Activated T-helper 2 cell treated with anti-CD3 and anti-CD28 coated beads, Interferon-gamma antibody, Interleukin-2, Interleukin-4, amounts not matched to agents 10 μg/mL and 5 μg/mL and 100 μg/mL, durations not matched to agents 14 hours and 24 hours and 36 hours (primary cell): ENCODE results near the gene FMN2. TPM values are rescaled to one million over a fixed set of nuclear protein-coding genes. Genes with fewer than 3 reads are reported as not detected.
"Not testable (repeated sequence)": the region's sequence is repeated elsewhere in the genome, so short reads cannot be mapped to it uniquely, and the experiment has no call there.

Experiments
- DNase-seq: peaks from one replicate; pipeline ENCODE4 v3.0.0; 2021; ENCODE audit warnings: low spot score
- H3K27ac Mint-ChIP-seq: one replicate; pipeline ENCODE4 v1.8.0; 2021; ENCODE audit warnings: mixed read lengths
- H3K27me3 Mint-ChIP-seq: one replicate; pipeline ENCODE4 v1.8.0; 2021; ENCODE audit warnings: low read depth, mixed read lengths
- H3K36me3 Mint-ChIP-seq: one replicate; pipeline ENCODE4 v1.8.0; 2021; ENCODE audit warnings: low read depth, mixed read lengths
- H3K4me1 Mint-ChIP-seq: one replicate; pipeline ENCODE4 v1.8.0; 2021; ENCODE audit warnings: low read depth, mixed read lengths
- H3K4me3 Mint-ChIP-seq: one replicate; pipeline ENCODE4 v1.8.0; 2021; ENCODE audit warnings: low read depth, mild to moderate bottlenecking, moderate library complexity, mixed read lengths
- H3K9me3 Mint-ChIP-seq: one replicate; pipeline ENCODE4 v1.8.0; 2021; ENCODE audit warnings: mixed read lengths
- intact Hi-C: fragments of 100-400 bp; cut with micrococcal nuclease; formaldehyde crosslinking; loops from one replicate; pipeline ENCODE4 v1.15.1; 2023
- total RNA-seq: library from RNA; stranded (reverse); gene quantifications from 2 replicates; pipeline ENCODE4 v1.2.3, GENCODE V29; 2022

Gene FMN2
- total RNA-seq, 1 donor from 2014 or later, result not detected

- no peak overlapping the region for H3K4me3 Mint-ChIP-seq
- H3K9me3 Mint-ChIP-seq, result peaks cover 4% of the 10 kb centered on the region
- no peaks in the 10 kb centered on the region for H3K36me3 Mint-ChIP-seq
- DNase-seq, result no peak
- H3K27me3 Mint-ChIP-seq, result no peaks in the 10 kb centered on the region
- H3K27ac Mint-ChIP-seq, result no peak overlapping the region
- H3K4me1 Mint-ChIP-seq, result no peaks in the 10 kb centered on the region
- intact Hi-C loops, result no loop called here
Measured at GRCh38 chr1:240169188-240169587, 77.5 kb downstream of the FMN2 start.

- H3K27me3 Mint-ChIP-seq, result no peaks in the 10 kb centered on the region
- no peaks in the 10 kb centered on the region for H3K9me3 Mint-ChIP-seq
- no peak overlapping the region for H3K27ac Mint-ChIP-seq
- intact Hi-C loops, result no loop called here
- no peak overlapping the region for H3K4me3 Mint-ChIP-seq
- H3K36me3 Mint-ChIP-seq, result no peaks in the 10 kb centered on the region
- no peaks in the 10 kb centered on the region for H3K4me1 Mint-ChIP-seq
- no peak for DNase-seq
Measured at GRCh38 chr1:240170266-240170665, 78.6 kb downstream of the FMN2 start.

GRCh38 chr1:240170806-240171205, 79.1 kb downstream of the FMN2 start:
- H3K4me3 Mint-ChIP-seq, result no peak overlapping the region
- H3K27ac Mint-ChIP-seq, result no peak overlapping the region
- no peak for DNase-seq
- no peaks in the 10 kb centered on the region for H3K27me3 Mint-ChIP-seq
- intact Hi-C loops, result no loop called here
- no peaks in the 10 kb centered on the region for H3K36me3 Mint-ChIP-seq
- H3K9me3 Mint-ChIP-seq, result no peaks in the 10 kb centered on the region
- no peaks in the 10 kb centered on the region for H3K4me1 Mint-ChIP-seq

GRCh38 chr1:240171907-240172306, 80.2 kb downstream of the FMN2 start:
- Mint-ChIP-seq H3K27ac (no peak overlapping the region), H3K27me3 (no peaks in the 10 kb centered on the region), H3K4me3 (no peak overlapping the region), H3K4me1 (no peaks in the 10 kb centered on the region), H3K36me3 (no peaks in the 10 kb centered on the region), H3K9me3 (no peaks in the 10 kb centered on the region)
- no peak for DNase-seq
- intact Hi-C loops, result no loop called here

- intact Hi-C loops, result no loop called here
- H3K36me3 Mint-ChIP-seq, result no peaks in the 10 kb centered on the region
- H3K4me3 Mint-ChIP-seq, result no peak overlapping the region
Measured at GRCh38 chr1:240173836-240174235, 82.2 kb downstream of the FMN2 start.

GRCh38 chr1:240174734-240175133, 83.1 kb downstream of the FMN2 start:
- H3K4me3 Mint-ChIP-seq, result no peak overlapping the region
- no peaks in the 10 kb centered on the region for H3K36me3 Mint-ChIP-seq
- no peaks in the 10 kb centered on the region for H3K9me3 Mint-ChIP-seq
- H3K4me1 Mint-ChIP-seq, result peaks cover 2% of the 10 kb centered on the region
- intact Hi-C loops, result no loop called here
- no peak overlapping the region for H3K27ac Mint-ChIP-seq
- H3K27me3 Mint-ChIP-seq, result no peaks in the 10 kb centered on the region
- DNase-seq, result no peak

More at GRCh38 chr1:240173836-240174235, 82.2 kb downstream of the FMN2 start:
- Mint-ChIP-seq H3K27ac (no peak overlapping the region), H3K27me3 (no peaks in the 10 kb centered on the region), H3K4me1 (no peaks in the 10 kb centered on the region), H3K9me3 (no peaks in the 10 kb centered on the region)
- DNase-seq, result no peak

- no peaks in the 10 kb centered on the region for H3K27me3 Mint-ChIP-seq
- H3K4me3 Mint-ChIP-seq, result no peak overlapping the region
- H3K9me3 Mint-ChIP-seq, result no peaks in the 10 kb centered on the region
- H3K36me3 Mint-ChIP-seq, result no peaks in the 10 kb centered on the region
- DNase-seq, result no peak
- intact Hi-C loops, result no loop called here
- H3K27ac Mint-ChIP-seq, result no peak overlapping the region
- peaks cover 2% of the 10 kb centered on the region for H3K4me1 Mint-ChIP-seq
Measured at GRCh38 chr1:240178366-240178765, 86.7 kb downstream of the FMN2 start.

GRCh38 chr1:240184682-240185081, 93.0 kb downstream of the FMN2 start:
- H3K4me3 Mint-ChIP-seq, intact Hi-C loops, H3K27me3 Mint-ChIP-seq, H3K9me3 Mint-ChIP-seq, H3K27ac Mint-ChIP-seq, DNase-seq, H3K36me3 Mint-ChIP-seq, H3K4me1 Mint-ChIP-seq: not testable (repeated sequence)

- DNase-seq, result no peak
- Mint-ChIP-seq H3K27me3 (peaks cover 2% of the 10 kb centered on the region), H3K4me1 (peaks cover 2% of the 10 kb centered on the region), H3K9me3 (no peaks in the 10 kb centered on the region), H3K27ac (no peak overlapping the region), H3K4me3 (no peak overlapping the region), H3K36me3 (no peaks in the 10 kb centered on the region)
- intact Hi-C loops, result no loop called here
Measured at GRCh38 chr1:240188139-240188538, 96.5 kb downstream of the FMN2 start.

GRCh38 chr1:240189386-240189989, 97.8 kb downstream of the FMN2 start:
- H3K27me3 Mint-ChIP-seq, result peaks cover 2% of the 10 kb centered on the region
- no peak for DNase-seq
- H3K27ac Mint-ChIP-seq, result no peak overlapping the region
- H3K9me3 Mint-ChIP-seq, result no peaks in the 10 kb centered on the region
- intact Hi-C loops, result no loop called here
- H3K4me3 Mint-ChIP-seq, result no peak overlapping the region
- peaks cover 2% of the 10 kb centered on the region for H3K4me1 Mint-ChIP-seq
- H3K36me3 Mint-ChIP-seq, result no peaks in the 10 kb centered on the region

- H3K36me3 Mint-ChIP-seq, result no peaks in the 10 kb centered on the region
- no peak for DNase-seq
- no peak overlapping the region for H3K27ac Mint-ChIP-seq
- intact Hi-C loops, result no loop called here
- no peak overlapping the region for H3K4me3 Mint-ChIP-seq
- H3K27me3 Mint-ChIP-seq, result peaks cover 2% of the 10 kb centered on the region
- H3K9me3 Mint-ChIP-seq, result no peaks in the 10 kb centered on the region
- peaks cover 2% of the 10 kb centered on the region for H3K4me1 Mint-ChIP-seq
Measured at GRCh38 chr1:240190881-240191401, 99.3 kb downstream of the FMN2 start.

- no peaks in the 10 kb centered on the region for H3K9me3 Mint-ChIP-seq
- H3K4me3 Mint-ChIP-seq, result no peak overlapping the region
- DNase-seq, result no peak
- H3K4me1 Mint-ChIP-seq, result peaks cover 2% of the 10 kb centered on the region
- H3K27ac Mint-ChIP-seq, result no peak overlapping the region
- H3K36me3 Mint-ChIP-seq, result no peaks in the 10 kb centered on the region
- intact Hi-C loops, result no loop called here
- H3K27me3 Mint-ChIP-seq, result peaks cover 2% of the 10 kb centered on the region
Measured at GRCh38 chr1:240192851-240193250, 101.2 kb downstream of the FMN2 start.

- Mint-ChIP-seq H3K36me3 (no peaks in the 10 kb centered on the region), H3K4me3 (no peak overlapping the region)
Measured at GRCh38 chr1:240193679-240194078, 102.0 kb downstream of the FMN2 start.

GRCh38 chr1:240194120-240194519, 102.4 kb downstream of the FMN2 start:
- Mint-ChIP-seq H3K27ac (no peak overlapping the region), H3K4me1 (peaks cover 2% of the 10 kb centered on the region), H3K4me3 (no peak overlapping the region), H3K36me3 (no peaks in the 10 kb centered on the region), H3K9me3 (no peaks in the 10 kb centered on the region), H3K27me3 (peaks cover 2% of the 10 kb centered on the region)
- intact Hi-C loops, result no loop called here
- no peak for DNase-seq

More at GRCh38 chr1:240193679-240194078, 102.0 kb downstream of the FMN2 start:
- no peak for DNase-seq
- Mint-ChIP-seq H3K9me3 (no peaks in the 10 kb centered on the region), H3K27ac (no peak overlapping the region), H3K4me1 (peaks cover 2% of the 10 kb centered on the region), H3K27me3 (peaks cover 2% of the 10 kb centered on the region)
- intact Hi-C loops, result no loop called here
